RWPE2 (cell line): ENCODE measurements around the gene TCEANC.

ENCODE experiments used
- ATAC-seq: fragments of 200-7000 bp; cut with Tn5 transposase; 3 replicates; pipeline ENCODE4 v1.9.1; 2021; ENCODE audit warnings: low read depth
- DNase-seq: peaks from one replicate; pipeline ENCODE4 v3.0.0-alpha.2; 2020; ENCODE audit warnings: low spot score
- H3K27ac ChIP-seq: fragments of 450-650 bp; 2 replicates; pipeline ENCODE4 v1.5.1; 2017; ENCODE audit warnings: mild to moderate bottlenecking; ENCODE audit not compliant: poor library complexity, severe bottlenecking
- H3K27me3 ChIP-seq: fragments of 250-450 bp; sonication (Bioruptor Pico); 2 replicates; pipeline ENCODE4 v1.5.1; 2021; ENCODE audit warnings: mild to moderate bottlenecking, moderate library complexity; ENCODE audit not compliant: insufficient read depth, poor library complexity, severe bottlenecking
- H3K36me3 ChIP-seq: fragments of 250-450 bp; sonication (Bioruptor Pico); 2 replicates; pipeline ENCODE4 v1.5.1; 2020; ENCODE audit warnings: low read depth, mild to moderate bottlenecking, moderate library complexity
- H3K4me1 ChIP-seq: fragments of 250-450 bp; sonication (Bioruptor Pico); 2 replicates; pipeline ENCODE4 v1.5.1; 2021; ENCODE audit warnings: mild to moderate bottlenecking, moderate library complexity; ENCODE audit not compliant: insufficient read depth, poor library complexity, severe bottlenecking
- H3K4me3 ChIP-seq: fragments of 250-450 bp; sonication (Bioruptor Pico); 2 replicates; pipeline ENCODE4 v1.5.1; 2021; ENCODE audit warnings: mild to moderate bottlenecking, moderate library complexity; ENCODE audit not compliant: severe bottlenecking
- H3K9me3 ChIP-seq: fragments of 250-450 bp; sonication (Bioruptor Pico); 2 replicates; pipeline ENCODE4 v1.5.1; 2021; ENCODE audit warnings: mild to moderate bottlenecking, moderate library complexity; ENCODE audit not compliant: severe bottlenecking
- CTCF ChIP-seq: fragments of 450-650 bp; IDR thresholded peaks from one replicate; pipeline ENCODE4 v1.5.1; 2017; ENCODE audit warnings: mild to moderate bottlenecking, moderate library complexity; ENCODE audit not compliant: poor library complexity, severe bottlenecking

The TCEANC gene

GRCh38 chrX:13697455-13697854, 44.5 kb downstream of the TCEANC start:
- no peaks in the 10 kb centered on the region for H3K9me3 ChIP-seq
- TF ChIP-seq CTCF, result no peak
- H3K4me3 ChIP-seq, result no peak overlapping the region
- DNase-seq, result no peak
- H3K4me1 ChIP-seq, result peaks cover 20% of the 10 kb centered on the region
- no peaks in the 10 kb centered on the region for H3K36me3 ChIP-seq
- no peak overlapping the region for H3K27ac ChIP-seq
- H3K27me3 ChIP-seq, result no peaks in the 10 kb centered on the region
- no peak for ATAC-seq

DNA sequence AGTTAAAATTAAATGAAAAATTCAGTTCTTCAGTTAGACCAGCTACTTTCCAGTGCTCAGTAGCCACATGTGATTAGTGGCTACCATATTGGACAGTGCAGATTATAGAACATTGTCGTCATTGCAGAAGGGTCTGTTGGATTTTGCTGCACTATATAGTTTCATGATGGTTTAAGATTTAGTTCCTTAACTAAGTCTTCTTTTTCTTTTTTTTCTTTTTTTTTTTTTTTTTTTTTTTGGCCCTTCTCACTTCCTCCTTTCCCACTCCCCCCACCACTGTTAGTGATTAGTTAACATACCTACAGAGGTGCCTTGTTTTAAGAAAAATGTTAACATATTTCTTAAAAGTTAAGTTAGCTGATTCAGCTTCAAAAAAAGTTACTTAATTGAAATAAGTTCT, 45.0 kb downstream of the TCEANC start:
- no peak for DNase-seq
- Histone ChIP-seq H3K9me3 (no peaks in the 10 kb centered on the region), H3K27ac (no peak overlapping the region), H3K27me3 (no peaks in the 10 kb centered on the region), H3K4me1 (peaks cover 15% of the 10 kb centered on the region), H3K4me3 (no peak overlapping the region), H3K36me3 (no peaks in the 10 kb centered on the region)
- ATAC-seq, result no peak
- TF ChIP-seq CTCF, result no peak

DNA sequence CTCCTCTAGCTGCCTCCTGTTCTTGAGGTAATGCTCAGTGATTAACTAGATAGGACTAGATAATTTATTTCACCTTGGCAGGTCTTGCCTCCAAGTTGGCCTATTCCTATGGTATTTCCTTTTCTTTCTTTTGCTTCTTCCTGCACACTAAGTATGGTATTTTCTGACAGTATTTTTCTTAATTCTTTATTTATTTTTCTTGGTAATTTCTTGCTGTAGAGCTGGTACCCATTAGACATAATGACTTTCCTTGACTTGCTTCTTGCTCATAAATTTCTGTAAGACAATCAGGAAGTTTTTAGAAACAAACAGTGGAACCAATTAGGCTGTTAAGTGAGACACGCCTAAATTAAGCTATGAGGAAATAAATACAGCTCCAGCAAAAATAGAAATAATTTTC, 45.5 kb downstream of the TCEANC start:
- H3K9me3 ChIP-seq, result no peaks in the 10 kb centered on the region
- no peaks in the 10 kb centered on the region for H3K27me3 ChIP-seq
- DNase-seq (no peak), ATAC-seq (no peak)
- H3K4me1 ChIP-seq, result peaks cover 11% of the 10 kb centered on the region
- no peak for TF ChIP-seq CTCF
- no peaks in the 10 kb centered on the region for H3K36me3 ChIP-seq
- H3K27ac ChIP-seq, result no peak overlapping the region
- H3K4me3 ChIP-seq, result no peak overlapping the region

- Histone ChIP-seq H3K36me3 (no peaks in the 10 kb centered on the region), H3K4me3 (no peak overlapping the region), H3K4me1 (peaks cover 2% of the 10 kb centered on the region), H3K9me3 (no peaks in the 10 kb centered on the region), H3K27me3 (no peaks in the 10 kb centered on the region), H3K27ac (no peak overlapping the region)
- ATAC-seq (peak; percentile 36; the same call in 1 of the 3 replicates), DNase-seq (no peak)
- TF ChIP-seq CTCF, result no peak
These were observed 46.4 kb downstream of the TCEANC start for GRCh38 chrX:13699183-13699826.

GRCh38 chrX:13700380-13700779, 47.4 kb downstream of the TCEANC start:
- no peak overlapping the region for H3K27ac ChIP-seq
- H3K36me3 ChIP-seq, result no peaks in the 10 kb centered on the region
- no peaks in the 10 kb centered on the region for H3K27me3 ChIP-seq
- TF ChIP-seq CTCF, result no peak
- no peaks in the 10 kb centered on the region for H3K9me3 ChIP-seq
- no peaks in the 10 kb centered on the region for H3K4me1 ChIP-seq
- no peak overlapping the region for H3K4me3 ChIP-seq
- ATAC-seq, result no peak
- DNase-seq, result no peak
